ENCODE results near the gene GOSR1.

DNA sequence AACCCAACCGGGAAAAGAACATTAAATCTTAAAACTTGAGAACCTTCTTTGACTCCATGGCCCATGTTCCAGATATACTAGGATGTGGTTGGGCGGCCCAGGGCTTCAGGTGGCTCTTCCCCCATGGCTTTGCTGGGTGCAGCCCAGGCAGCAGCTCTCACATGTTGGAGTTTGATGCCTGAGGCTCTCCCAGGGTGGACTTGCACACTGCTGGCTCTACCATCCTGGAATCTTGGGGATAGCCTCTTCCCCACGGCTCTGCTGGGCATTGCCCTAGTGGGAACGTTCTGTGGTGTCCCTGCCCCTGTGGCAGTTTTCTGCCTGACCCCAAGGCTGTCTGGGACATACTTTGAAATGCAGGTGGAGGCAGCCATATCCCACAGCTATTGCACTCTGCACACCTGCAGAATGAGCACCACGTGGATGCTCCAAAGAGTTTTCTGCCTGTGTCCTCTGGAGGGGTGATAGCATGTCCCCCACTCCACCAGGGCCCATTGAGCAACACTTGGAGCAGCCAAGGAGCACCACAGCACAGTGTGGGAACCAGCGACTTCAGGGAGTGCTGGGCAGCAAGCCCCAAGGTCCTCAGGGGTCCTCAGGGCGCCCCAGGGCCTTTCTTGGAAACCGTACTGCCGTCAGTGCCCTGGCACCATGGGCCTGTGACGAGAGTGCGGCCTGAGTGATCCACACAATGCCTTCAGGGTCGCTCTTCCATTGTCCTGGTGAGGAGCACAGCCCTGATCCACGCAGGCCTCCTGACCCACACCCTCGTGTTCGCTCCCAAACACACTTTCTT, 70.8 kb downstream of the GOSR1 start:
- no peak for TF ChIP-seq YY1 (IDR thresholded peaks at IDR 0.05; ENCODE audit: insufficient read depth, insufficient read length)
- TF ChIP-seq ZNF274 (IDR thresholded peaks at IDR 0.05; ENCODE audit: low read depth, low read length): no peak
- no peak for TF ChIP-seq SUZ12 (IDR thresholded peaks at IDR 0.05; ENCODE audit: extremely low read depth, insufficient read depth, insufficient read length)

Data from NT2/D1 (cell line).